Suppressor macrophage treated with lipopolysaccharide for 4 hours (primary cell): Measurements from ENCODE around the gene UBE2G1.
A peak's percentile ranks its signal among the peaks of the same experiment; 100 is the strongest.
"Not testable (repeated sequence)": the region's sequence is repeated elsewhere in the genome, so short reads cannot be mapped to it uniquely, and the experiment has no call there.

Experiments used
- DNase-seq: peaks from one replicate; pipeline ENCODE4 v3.0.0-alpha.2; 2020

UBE2G1 gene, protein sequence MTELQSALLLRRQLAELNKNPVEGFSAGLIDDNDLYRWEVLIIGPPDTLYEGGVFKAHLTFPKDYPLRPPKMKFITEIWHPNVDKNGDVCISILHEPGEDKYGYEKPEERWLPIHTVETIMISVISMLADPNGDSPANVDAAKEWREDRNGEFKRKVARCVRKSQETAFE

DNA sequence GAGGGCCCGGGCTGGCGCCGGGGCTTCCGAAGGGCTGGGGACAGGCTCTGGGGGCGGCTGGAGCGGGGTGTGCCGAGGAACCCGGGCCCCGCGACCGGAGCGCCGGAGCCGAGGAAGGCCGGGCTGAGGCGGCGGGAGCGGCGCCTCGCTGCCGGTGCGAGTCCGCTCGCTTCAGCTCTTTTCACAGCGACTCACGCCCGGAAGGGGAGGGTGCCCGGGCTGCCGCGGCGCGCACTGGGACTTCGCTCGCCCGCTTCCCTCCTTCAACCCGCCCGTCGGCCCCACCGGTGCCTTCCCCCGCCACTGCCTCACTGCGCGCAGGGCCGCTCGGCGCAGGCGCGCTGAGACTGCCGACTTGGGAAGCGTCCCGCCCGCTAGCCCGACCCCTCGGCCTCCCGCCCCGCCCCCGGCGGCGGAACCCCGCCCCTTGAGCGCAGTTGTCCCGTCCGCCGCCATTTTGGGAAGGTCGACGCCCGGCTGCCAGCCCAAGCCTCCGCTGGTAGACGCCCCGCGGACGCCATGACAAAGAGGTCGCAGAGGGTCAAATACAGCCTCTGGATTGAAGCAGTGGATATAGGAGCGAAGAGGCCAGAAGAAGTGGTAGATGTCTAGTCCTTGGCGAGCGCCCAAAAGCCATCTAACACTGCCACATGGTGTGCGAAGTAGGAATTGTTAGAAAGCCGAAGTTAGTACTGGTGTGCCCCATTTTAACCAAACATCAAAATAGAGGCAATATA is at the start of gene UBE2G1:
TSS of gene UBE2G1 (minus strand) at position 349 of the 737 bp plus-strand sequence. CDS start 359 bp downstream, outside the sequence.
- DNase-seq, result peak; percentile 99

DNA sequence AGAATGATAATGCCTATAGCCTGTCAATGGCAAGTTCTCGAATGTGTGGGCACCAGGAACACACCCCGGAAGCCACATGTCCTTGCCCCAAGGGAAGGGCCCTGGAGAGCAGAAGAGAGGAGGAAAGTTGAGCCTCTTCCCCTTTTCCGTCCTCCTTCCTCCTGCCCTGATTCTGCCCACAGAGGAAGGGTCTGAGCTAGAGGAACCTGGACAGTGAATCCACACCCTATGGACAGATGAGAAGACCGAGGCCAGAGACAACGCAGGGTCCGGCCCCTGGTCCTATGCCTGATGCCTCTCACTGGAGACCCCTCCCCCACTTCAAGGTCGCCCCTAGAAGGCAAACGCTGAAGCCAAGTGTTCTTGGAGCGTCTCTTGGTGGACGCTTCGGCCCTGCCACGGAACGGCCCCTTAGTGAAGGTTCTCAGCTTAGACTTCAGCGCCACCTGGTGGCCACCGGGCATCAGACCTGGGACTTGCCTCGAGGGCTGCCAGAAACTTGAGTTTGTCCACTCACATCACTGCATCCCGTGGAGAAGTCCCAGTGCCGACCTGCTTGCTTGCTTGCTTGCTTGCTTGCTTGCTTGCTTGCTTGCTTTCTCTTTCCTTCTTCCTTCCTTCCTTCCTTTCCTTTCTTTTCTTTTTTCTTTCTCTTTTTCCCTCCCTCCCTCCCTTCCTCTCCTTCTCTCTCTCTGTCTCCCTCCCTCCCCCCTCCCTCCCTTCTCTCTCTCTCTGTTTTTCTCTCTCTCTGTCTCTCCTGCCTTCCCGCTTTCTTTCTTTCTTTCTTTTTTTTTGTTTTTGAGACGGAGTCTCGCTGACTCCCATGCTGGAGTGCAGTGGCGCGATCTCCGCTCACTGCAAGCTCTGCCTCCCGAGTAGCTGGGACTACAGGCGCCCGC is 46.7 kb upstream of the UBE2G1 start:
- peak; percentile 95 for DNase-seq

DNA sequence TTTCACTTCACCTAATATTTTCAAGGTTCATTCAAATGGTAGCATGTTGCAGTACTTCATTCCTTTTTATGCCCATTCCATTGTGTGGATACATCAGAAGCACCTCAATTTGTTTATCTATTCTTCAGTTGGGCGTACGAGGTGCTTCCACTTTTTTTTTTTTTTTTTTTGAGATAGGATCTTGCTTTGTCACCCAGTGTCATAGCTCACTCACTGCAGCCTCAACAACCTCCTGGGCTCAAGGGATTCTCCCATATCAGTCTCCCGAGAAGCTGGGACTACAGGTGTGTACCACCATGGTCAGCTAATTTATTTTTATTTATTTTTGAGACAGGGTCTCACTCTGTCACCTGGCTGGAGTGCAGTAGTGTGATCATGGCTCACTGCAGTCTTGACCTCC is 44.7 kb upstream of the UBE2G1 start:
- DNase-seq, result no peak

DNA sequence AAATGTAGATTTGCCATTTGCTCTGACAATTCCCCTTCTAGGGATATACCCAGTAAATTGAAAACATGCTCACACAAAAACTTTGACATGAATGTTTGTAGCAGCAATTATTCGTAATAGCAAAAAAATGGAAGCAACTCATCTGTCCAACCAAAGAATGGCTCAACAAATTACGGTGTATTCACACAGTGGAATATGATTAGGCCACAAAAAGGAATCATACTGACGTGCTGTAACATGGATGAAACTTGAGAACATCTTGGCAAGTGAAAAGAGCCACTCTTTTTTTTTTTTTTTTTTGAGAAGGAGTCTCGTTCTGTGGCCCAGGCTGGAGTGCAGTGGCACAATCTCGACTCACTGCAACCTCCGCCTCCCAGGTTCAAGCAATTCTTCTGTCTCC is 43.2 kb upstream of the UBE2G1 start:
- DNase-seq, result no peak

DNA sequence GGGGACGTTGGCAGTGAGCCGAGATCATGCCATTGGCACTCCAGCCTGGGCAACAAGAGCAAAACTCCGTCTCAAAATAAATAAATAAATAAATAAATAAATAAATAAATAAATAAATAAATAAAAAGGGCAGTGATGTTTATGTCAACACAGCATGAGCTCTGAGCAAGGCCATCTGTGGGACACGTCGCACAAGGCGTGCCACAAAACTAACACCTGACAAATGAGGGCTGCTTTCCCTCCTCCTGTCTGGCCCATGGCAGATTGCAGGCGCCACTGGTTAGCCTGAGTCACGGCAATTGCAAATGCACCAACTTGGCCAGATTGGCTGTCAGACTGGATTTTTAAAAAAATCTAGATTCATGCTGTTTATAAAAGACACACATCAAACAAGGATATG is 41.4 kb upstream of the UBE2G1 start:
- DNase-seq, result no peak

DNA sequence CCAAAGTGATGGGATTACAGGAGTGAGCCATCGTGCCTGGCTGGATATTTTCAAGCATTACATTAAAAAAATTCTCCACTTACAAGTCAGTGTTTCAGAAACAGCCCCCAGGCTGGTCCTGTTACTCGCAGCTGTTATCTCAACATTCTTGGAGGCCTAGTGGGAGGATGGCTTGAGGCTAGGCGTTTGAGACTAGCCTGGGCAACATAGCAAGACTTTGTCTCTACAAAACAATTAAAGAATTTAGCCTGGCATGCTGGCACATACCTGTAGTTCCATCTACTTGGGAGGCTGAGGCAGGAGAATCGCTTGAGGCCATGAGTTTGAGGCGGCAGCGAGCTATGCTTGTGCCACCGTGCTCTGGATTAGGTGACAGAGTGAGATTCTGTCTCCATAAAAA is 40.7 kb upstream of the UBE2G1 start:
- no peak for DNase-seq

DNA sequence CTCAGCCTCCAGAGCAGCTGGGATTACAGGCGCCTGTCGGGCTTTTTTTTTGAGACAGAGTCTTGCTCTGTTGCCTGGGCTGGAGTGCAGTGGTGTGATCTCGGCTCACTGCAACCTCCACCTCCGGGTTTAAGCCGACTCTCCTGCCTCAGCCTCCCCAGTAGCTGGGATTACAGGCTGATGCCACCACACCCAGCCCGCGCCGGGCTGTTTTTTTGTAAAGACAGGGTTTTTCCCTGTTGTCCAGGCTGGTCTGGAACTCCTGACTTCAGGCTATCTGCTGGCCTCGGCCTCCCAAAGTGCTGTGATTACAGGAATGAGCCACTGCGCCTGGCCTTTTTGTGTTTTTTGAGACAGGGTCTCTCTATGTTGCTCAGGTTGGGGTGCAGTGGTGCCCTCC is 39.9 kb upstream of the UBE2G1 start:
- DNase-seq, result no peak

DNA sequence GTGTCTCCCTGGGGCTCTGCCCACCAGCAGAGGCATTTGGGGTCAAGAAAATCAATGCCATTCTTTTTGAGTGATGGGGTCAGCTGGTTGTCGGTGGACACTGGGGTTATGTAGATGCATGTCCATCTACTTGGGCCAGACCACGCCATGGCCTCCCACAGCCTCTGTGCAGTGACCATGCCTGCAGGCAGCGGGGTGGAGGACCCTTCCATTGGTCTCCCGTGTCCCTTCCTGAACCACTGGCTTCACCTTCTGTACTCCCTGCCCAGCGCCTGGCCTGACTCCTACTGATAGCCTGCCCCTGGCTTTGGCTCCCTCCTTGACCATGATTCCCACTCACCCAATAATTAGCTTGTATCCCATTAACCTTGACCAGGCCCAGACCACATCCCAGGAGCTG is 39.2 kb upstream of the UBE2G1 start:
- no peak for DNase-seq

DNA sequence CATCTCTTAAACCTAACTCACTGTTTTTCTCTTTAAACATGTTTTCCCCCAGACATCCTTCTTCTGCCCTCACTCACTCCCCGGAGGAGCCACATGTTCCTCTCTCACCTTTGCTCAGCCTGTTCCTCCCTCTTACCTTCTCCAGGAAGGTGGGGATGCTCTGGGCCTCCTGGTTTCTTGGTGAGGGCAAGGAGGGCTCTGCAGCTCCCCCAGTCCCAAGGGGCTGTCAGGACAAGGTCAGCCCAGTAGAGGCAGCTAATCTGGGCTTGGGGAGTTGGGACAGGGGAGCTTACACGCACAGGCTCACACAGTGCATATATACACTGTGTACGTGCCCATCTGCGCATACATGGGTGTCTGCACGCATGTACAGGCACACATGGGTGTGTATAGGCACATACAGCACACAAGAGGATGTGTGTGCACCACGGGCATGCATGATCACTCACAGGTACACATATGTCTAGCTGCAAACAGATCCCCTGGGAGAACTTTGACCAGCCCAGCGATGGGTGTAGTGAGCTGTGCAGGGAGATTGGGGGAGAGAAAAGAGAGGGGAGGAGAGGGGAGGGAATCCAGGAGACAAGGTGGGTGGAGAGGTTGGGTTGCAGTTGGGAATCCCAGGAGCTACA is 38.7 kb upstream of the UBE2G1 start:
- DNase-seq, result no peak

DNA sequence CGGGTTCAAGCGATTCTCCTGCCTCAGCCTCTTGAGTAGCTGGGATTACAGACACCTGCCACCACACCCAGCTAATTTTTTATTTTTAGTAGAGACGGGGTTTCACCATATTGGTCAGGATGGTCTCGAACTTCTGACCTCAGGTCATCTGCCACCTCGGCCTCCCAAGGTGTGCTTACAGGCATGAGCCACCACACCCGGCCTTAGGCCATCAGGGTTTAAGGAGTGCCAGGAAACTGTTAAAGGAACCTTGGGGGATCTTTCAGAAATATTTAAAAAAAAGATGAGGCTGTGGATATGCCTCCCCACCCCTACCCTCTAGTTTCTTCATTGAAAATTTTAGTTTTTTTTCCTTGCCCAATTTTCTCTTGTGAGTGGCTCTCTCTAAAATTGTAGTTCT is 31.4 kb upstream of the UBE2G1 start:
- DNase-seq, result no peak

DNA sequence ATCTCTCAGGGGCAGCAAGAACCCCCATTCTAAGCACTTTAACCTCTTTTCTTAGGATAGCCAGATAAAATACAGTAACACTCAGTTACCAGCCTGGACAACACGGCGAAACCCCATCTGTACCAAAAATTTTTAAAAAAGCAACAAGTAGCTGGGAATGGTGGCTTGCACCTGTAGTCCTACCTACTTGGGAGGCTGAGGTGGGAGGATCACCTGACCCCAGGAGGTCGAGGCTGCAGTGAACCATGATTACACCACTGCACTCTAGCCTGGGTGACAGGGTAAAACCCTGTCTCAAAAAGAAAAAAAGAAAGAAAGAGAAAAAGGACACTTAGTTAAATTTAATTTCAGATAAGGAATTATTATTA is 28.6 kb upstream of the UBE2G1 start:
- DNase-seq, result no peak

DNA sequence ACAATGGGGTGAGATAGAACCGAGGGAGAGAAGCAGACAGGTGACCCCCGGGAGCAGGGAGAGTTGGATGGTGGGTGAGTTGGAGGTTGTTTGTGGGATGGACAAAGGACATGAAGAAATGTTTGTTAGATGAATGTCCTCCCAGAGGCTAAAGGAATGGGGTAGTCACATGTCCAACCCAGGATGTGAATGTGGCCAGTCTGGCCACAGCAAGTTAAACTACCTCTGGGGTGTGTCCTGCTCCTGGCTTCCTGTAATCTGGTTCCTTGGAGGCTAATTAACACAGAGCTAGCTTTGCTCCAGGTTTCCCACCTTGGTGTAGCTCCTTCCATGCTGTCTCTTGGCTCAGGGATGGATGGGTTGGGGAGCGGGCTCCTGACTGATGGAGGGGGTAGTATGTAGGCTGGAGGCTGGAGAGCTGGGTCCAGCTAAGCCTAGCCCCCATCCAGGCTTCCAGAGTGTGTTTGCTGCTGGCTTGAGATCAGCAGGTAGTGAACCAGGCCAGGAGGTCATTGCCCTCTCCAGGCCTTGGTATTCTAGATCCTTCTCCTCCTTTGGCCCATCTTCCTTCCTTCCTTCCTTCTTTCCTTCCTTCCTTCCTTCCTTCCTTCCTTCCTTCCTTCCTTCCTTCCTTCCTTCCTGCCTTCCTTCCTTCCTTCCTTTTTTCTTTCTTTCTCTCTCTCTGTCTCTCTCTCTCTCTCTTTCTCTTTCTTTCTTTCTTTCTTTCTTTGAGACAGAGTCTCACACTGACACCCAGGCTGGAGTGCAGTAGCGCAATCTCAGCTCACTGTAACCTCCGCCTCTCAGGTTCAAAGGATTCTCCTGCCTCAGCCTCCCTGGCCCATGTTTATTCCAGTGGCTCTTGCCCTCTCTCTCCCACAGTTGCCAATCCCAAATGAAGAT is 28.0 kb upstream of the UBE2G1 start:
- DNase-seq, result no peak

DNA sequence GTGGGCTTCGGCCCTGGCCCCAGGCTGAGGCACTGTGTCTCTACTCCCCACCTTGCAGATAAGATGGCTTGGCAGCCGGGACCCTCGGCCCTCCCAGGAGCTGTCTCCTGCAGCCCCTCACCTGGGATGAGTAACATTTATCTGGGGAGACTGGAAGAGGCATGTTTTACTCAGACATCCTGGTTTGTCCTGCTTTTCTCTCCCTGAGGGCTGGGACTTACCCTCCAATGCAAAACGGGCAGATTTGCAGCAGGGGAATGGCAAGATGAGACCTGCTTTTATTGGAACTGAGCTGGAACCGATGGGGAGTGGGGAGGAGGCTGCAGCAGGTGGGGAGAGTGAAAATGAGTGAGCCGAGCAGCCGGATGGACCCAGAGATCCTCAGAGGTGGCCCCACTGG is 27.3 kb upstream of the UBE2G1 start:
- DNase-seq, result no peak

DNA sequence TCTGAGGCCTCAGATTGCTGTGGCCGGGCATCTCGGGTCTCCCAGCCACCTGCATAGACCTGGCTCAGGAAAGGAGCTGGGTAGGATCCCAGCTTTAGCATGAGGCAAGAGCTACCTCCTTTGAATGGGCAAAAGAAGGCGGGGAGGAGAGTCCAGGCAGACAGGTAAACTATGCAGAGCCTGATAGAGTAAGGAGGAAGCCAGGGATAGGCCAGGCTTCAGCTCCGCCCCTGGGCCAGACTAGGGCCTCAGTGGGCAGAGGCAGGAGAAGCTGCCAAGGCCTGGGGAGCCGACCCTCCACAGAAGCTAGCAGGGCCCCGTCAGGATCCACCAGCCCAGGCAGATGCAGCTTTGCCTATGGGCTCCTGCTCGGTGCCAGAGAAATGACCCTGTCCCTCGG is 22.6 kb upstream of the UBE2G1 start:
- DNase-seq, result no peak

DNA sequence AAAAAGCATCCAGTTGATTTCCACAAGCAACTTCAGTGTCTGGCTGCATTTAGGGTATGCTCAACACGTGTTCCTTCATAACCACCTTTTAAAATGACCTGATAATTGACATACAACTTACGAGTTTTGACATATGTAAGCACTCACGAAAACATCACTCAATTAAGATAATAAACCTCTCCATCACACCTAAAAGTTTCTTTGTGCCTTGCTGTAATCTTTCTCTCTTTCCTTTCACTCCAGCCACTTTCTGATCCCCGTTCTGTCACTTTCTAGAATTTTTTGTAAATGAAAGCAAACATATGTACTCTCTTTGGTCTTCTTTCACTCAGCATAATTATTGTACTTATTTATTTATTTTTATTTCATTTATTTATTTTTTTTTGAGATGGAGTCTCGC is 20.7 kb upstream of the UBE2G1 start:
- no peak for DNase-seq

DNA sequence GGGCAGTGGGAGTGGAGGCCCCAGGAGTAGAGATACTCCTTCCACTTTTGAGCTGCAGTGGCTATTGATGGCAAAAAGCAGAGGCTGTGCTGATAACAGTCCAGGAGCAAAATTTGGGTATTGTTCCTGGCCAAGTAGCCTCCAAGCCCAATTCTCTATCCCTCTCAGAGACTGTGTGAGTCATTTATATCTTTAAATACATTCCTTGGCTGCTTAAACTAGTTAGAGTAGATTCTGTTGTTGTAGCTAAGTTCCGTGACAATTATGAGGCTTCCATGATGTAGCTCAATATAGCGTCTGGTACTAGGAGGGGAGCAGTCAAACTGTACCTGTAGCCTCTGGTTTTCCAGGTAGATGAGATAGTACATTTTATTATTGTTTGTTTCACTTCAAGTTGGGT is 19.9 kb upstream of the UBE2G1 start:
- DNase-seq, result no peak

DNA sequence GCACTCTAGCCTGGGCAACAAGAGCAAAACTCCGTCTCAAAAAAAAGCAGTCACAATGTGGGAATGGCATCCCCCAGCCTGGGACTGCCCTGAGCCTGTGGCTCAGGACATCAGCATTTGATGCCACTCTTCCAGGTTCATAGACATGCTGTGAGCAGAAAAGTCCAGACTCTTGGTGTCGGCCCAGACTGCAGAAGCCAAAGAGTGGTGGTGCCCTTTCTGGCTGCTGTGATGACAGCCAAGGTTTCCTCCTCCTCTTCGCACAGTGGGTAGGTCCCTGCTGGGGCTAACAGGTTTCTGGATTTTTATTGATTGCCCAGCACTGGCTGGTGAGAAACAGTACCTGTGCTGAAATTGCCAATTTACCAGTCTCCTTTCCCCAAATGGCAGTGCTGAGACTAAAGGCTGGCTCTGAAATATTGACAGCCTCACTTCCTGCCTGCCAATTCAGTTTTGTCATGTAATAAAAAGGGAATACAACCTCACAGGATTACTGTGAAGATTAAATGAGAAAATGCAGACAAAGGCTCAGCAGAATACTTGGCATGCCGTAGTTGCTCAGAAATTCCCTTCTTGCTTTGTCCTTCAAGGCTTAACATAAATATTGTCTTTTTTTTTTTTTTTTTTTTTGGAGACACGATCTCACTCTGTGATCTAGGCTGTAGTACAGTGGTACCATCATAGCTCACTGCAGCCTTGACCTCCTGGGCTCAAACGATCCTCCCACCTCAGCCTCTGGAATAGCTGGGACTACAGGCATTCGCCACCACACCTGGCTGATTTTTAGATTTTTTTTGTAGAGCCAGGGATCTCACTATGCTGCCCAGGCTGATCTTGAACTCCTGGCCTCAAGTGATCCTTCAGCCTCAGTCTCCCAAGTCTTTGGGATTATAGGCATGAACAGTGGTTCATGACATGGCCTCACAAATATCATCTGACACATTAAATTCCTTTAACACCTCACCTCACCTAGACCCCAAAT is 15.5 kb upstream of the UBE2G1 start:
- DNase-seq, result no peak

DNA sequence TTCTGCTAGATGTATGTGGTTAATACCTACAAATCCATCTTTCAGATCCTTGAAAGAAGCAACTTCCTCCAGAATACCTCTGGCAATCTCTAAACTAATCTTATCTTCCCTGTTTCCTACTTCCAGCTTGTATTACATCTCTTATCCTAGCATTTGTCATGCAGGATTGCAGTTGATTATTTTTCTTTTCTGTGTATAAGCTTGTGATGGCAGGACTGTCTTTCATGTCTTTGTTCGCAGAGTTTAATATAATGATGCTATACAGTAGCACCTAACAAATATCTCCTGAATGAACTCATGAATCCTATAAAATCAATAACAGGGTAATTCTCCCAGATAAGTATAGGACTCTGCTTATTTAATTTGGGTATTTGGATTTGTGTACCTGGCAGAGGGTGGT is 12.2 kb upstream of the UBE2G1 start:
- no peak for DNase-seq

DNA sequence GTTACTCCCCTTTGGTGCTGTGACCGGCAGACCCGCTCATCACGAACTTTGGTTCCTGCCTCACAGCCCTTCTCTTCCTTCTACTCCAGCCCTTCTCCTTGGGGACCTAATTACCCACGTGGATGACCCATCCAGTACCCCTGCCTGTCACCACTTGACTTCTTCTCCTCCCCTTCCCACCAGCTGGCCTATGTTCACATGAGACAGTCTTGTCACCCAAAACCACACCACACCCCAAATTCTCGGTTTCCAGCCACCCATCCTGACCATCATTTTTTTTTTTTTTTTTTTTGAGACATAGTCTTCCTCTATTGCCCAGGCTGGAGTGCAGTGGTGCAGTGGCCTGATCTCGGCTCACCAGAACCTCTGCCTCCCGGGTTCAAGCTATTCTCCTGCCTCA is 10.8 kb upstream of the UBE2G1 start:
- DNase-seq, result not testable (repeated sequence)

DNA sequence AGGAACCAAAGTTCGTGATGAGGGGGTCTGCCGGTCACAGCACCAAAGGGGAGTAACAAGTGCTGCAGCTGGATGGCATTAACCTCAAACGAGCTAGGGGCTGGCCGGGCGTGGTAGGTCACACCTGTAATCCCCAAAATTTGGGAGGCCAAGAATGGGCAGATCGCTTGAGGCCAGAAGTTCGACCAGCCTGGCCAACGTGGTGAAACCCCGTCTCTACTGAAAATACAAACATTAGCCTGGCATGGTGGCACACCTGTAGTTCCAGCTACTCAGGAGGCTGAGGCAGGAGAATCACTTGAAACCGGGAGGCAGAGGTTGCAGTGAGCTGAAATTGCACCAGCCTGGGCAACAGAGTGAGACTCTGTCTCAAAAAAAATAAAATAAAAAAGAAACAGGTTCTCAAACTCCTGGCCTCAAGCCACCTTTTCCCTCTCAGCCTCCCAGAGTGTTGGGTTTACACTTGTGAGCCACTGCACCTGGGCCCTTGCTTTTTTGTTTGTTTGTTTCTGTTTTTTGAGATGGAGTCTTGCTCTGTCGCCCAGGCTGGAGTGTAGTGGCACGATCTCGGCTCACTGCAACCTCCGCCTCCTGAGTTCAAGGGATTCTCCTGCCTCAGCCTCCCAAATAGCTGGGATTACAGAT is 9.4 kb upstream of the UBE2G1 start:
- not testable (repeated sequence) for DNase-seq
